NCI-H446 treated with DMSO at 0.1 percent for 48 hours (cell line): ENCODE results near the gene TFCP2L1.

Experiments
- DNase-seq: peaks from one replicate; lab custom pipeline; 2025; lab: John Stamatoyannopoulos, UW

The TFCP2L1 gene

DNA sequence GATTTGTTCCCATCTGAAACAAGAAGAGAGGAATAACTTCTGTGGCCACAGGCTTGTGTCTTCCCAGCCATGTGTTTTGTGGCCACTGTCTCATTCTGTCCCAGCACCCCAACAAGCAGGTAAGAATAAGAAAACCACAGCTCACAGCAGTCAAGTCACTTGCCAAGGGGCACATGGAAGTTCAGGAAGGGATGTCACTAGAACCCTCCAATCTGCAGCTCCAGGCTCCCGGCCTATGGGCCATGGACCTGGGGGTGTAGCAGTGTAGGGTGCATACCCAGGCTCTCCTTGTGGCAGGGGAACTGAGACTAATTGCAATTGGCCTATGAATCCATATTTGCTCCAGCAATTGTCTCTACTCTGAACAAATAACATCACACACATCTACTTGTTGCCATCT lies 112.5 kb downstream of the TFCP2L1 start:
- no peak for DNase-seq

- no peak for DNase-seq
Measured at GRCh38 chr2:121171625-121172119, 113.3 kb downstream of the TFCP2L1 start.

DNA sequence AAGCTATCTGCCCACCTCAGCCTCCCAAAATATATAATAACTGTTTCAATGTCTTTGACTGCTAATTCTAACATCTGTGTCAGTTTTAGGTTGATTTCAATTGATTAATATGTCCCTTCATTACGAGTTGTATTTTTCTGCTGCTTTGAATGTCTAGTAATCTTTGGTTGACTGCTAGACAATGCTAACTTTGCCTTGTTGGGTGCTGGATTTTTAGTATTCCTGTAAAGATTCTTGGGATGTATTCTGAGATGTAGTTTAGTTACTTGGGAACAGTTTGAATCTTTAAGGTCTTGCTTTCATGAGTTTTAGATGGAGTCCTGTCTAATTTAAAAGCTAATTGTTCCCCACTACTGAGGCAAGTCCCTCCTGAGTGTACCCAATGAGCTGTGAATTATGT lies 114.4 kb downstream of the TFCP2L1 start:
- no peak for DNase-seq

DNA sequence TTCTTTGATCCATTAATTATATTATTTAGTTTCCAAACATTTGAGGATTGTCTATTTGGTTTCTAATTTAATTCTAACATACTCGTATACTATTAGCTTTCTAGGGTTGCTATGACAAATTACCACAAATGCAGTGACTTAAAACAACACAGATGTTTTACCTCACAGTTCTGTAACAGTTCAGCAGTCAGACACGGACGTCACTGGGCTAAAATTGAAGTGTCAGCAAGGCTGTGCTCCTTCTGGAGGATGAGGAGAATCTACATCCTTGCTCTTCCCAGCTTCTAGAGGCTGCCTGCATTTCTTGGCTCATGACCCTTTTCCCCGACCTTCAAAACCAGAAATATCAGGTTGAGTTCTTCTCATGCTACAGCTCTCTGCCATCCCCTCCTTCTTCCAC lies 117.6 kb downstream of the TFCP2L1 start:
- DNase-seq = no peak
